HG02885 (cell line): ENCODE data around the gene SIGLEC11.
"Not testable (repeated sequence)": the region's sequence is repeated elsewhere in the genome, so short reads cannot be mapped to it uniquely, and the experiment has no call there.

ENCODE experiments used
- ATAC-seq: cut with Tn5 transposase; IDR thresholded peaks from one replicate; pipeline ENCODE4 v1.9.1; 2021; ENCODE audit warnings: mild to moderate bottlenecking; ENCODE audit not compliant: unreplicated experiment, poor library complexity

The SIGLEC11 gene, protein sequence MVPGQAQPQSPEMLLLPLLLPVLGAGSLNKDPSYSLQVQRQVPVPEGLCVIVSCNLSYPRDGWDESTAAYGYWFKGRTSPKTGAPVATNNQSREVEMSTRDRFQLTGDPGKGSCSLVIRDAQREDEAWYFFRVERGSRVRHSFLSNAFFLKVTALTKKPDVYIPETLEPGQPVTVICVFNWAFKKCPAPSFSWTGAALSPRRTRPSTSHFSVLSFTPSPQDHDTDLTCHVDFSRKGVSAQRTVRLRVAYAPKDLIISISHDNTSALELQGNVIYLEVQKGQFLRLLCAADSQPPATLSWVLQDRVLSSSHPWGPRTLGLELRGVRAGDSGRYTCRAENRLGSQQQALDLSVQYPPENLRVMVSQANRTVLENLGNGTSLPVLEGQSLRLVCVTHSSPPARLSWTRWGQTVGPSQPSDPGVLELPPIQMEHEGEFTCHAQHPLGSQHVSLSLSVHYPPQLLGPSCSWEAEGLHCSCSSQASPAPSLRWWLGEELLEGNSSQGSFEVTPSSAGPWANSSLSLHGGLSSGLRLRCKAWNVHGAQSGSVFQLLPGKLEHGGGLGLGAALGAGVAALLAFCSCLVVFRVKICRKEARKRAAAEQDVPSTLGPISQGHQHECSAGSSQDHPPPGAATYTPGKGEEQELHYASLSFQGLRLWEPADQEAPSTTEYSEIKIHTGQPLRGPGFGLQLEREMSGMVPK

DNA sequence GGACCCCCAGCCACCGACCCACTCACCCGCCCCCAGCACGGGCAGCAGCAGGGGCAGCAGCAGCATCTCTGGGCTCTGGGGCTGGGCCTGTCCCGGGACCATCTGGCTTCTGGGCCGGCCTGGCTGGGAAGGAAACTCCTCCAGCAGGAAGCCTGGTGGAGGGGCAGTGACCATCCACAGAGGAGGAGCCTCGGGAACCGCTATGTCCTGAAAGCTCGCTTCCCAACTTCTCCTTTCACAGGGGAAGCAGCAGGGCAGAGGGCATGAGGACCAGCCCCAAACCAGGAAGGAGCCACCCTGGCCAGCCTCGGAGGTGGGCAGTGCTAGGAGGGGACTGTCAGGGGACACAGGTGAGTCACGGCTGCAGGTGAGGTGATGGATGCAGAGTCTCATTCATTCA lies at the start of gene SIGLEC11:
SIGLEC11 (minus strand) TSS at position 193 of the 400 bp plus-strand sequence; CDS start at position 102, 91 bp downstream.
- ATAC-seq: not testable (repeated sequence)

DNA sequence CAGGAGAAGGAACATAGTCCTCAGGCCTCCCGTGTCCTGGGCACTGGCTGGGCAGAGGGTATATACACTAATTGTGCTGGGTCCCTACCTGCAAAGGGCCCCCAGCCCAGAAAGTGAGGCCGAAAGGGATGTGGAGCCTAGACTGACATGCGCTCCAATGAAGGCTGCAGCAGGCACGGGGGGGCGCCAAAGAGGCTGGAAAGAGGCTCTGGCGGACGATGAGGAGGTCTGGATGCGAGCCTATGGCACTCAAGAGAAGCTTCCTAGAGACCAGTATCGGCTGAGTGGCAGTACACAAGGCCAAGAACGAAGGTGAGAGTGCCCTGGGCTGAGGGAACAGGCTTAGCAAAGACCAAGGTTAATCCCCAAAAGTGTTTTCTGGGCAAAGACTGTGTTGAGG lies 47.6 kb upstream of the SIGLEC11 start:
- no peak for ATAC-seq

DNA sequence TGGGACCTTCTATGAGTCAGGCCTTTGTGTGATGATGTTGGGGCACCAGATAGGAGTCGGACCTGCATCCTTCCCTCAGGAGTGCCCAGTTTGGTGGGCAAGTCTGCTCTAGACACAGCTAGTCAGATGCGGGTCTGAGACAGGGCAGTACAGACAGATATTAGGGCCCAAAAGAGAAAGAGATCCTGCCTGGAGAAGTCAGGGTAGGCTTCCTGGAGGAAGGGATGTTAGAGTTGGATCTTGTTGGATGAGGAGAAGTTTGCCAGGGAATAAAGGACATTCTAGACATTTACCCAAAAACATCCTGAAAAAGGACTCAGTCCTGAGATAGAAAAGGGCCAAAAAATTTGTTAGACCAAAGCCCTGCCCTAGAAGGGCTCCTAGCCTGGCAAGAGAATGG lies 47.0 kb upstream of the SIGLEC11 start:
- no peak for ATAC-seq

- no peak for ATAC-seq
These were observed 46.2 kb upstream of the SIGLEC11 start for GRCh38 chr19:50007170-50007569.

- no peak for ATAC-seq
These were observed 44.5 kb upstream of the SIGLEC11 start for GRCh38 chr19:50005428-50005827.

GRCh38 chr19:50003810-50004419 lies 42.9 kb upstream of the SIGLEC11 start:
- ATAC-seq: no peak

- no peak for ATAC-seq
These were observed 42.3 kb upstream of the SIGLEC11 start for GRCh38 chr19:50003254-50003788.

- ATAC-seq: no peak
These were observed 41.5 kb upstream of the SIGLEC11 start for GRCh38 chr19:50002386-50002960.

GRCh38 chr19:50001775-50002174 lies 40.8 kb upstream of the SIGLEC11 start:
- ATAC-seq: no peak

DNA sequence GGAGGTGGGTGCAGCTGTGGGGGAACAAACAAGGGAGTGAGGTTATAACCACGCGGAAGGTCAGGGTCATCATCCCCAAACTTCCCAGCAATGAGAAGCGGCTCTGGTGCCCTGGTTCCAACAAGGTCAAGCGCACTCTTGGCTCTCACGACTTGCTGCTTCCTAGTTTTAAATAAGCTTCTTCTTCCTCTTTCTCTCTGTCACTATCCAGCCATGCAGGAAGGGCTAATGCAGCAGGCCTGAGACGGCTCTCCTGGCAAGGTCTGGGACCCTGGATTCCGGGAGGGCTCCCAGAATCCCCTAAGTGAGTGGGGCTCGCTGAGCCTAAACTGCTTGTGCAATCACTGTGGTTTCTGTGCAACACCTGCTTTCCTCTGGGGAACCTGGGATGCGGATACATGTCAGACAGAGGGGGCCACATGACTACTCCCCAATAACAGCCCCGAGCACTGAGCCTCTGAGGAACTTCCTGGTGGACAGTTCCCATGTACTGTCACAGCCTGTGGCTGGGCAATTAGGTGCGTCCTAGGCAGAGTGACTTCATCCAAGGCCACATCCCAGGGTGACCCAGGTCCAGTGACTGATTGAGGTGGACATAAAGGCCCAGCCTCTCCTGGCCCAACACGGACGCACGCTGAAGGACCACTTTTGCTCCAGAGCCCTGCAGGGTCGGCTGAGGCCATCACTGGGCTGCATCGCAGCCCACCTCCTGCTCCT lies 40.0 kb upstream of the SIGLEC11 start:
- ATAC-seq: no peak

DNA sequence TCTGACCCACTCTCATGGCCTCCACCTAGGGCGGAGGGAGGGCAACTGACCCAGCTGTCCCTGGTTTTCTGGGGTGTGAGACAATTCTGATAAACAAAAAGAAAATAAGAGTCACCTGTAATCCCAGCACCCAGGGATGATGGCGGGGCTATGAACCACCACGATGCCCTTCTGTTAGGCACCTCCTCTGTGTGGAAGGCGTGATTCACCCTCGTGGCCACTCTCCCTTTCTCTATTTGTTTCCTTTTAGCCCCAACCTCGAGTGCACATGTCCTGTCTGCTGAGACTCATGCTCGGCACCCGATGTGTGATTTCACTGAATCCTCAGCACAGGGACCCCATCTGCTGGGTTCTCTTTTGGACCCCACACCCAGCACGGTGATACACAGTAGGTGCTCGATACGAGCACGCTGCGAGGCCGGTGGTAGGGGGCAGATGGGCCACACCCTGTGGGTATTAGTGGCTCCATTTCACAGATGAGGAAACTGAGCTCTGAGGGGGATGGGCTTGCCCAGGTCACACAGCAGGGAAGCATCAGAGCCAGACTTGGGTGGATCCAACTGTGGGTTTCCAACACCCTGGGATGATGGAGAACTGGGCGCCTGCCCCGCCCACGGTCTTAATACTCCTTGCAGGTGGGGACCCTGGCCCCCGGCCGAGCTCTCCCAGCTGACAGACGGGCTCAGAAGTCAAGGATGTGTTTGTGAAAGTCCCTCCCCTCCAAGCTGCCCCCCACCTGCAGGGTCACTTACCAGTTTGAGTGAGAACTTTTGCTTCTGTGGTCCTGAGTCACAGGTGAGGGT lies 39.3 kb upstream of the SIGLEC11 start:
- no peak for ATAC-seq

- ATAC-seq: no peak
These were observed 38.5 kb upstream of the SIGLEC11 start for GRCh38 chr19:49999371-50000010.

DNA sequence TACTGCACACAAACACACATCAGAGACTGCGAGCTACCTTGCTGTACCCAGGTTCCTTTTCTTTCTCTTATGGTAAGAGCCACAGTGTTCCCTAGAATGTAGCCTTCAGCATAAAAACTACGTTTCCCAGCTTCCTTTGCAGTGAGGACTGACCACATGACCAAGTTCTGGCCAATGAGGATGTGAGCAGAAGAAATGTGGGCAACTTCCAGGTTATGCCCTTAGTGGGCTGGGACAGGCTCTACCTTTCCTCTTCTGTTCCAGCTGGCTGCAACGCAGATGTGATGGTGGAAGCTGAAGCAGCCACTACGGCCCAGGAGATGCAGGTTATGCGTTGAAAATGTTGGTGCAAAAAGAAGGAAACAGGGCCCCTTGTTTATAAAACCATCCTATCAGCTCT lies 36.7 kb upstream of the SIGLEC11 start:
- no peak for ATAC-seq

DNA sequence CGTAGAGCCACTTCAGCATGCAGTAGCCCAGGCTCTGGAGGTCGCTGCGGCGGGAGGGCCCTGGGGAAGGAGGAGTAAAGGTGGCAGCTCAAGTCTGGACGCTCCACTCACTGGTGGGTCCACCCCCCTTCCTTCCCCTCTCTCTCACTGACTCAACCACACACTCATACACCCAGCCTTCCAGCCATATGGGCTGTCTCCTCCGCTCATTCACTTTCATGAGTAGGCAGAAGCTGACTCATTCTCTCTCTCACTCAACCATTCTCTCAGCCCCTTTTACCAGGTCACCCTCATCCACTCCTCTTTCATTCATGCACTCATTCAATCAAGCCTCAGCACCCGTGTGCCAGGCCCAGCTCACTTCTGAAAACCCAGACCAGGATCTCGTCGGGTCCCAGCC lies 27.5 kb upstream of the SIGLEC11 start:
- no peak for ATAC-seq

DNA sequence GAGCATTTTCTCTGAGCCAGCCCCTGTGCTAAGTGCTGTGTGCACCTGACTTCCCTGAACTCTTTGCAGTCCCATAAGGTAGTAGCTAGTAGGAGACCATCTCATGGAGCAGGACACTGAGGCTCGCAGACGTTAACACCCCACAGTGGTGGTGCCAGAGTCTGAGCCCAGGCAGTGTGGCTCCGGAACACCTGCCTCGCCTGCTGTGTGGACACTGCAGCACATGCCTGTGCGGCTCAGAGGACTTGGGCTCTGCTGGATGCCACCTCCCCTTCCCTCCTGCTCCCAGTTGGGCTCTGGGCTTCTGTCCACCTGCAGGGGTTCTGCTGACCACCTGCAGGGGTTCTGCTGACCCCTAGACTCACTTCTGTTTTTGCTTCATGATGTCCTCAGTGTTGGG lies 27.0 kb upstream of the SIGLEC11 start:
- ATAC-seq: no peak

DNA sequence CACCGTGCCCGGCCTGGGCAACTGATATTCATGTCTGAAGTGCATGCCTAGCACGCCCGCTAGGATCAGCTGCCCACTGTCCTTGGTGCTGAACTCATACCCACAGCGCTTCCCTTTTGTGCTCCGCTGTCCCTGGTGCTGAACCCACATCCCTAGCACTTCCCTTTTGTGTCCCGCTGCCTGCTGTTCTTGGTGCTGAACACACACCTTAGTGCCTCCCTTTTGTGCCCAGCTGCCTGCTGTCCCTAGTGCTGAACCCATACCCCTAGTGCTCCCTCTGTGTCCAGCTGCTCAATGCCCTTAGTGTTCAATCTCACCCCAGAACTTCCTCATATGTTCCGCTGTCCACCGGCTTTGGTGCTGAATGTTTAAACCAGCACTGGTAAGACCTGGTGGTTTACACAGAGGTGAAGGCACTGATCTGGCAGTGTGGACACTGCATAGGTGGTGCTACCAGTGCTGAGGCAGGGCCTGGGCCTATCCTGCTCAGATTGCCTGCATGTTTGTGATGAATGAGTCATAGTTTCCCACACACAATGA lies 26.3 kb upstream of the SIGLEC11 start:
- ATAC-seq: no peak

DNA sequence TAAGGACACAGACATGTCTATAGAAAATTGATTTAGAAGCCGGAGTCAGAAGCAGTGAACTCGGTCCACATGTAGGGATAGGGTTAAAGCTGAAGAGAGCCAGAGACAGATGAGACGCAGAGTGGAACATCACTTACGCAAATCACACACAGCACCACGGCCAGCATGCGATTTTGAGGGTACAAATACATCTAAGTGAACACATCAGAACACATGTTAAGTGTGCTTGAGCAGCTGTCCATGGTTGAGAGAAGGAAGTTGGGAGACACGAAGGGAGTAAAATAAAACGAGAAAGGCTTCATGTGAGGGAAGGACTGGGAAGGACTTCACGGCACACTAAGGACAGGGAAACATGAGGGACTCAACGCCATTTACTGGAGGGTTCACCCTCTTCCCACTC lies 25.4 kb upstream of the SIGLEC11 start:
- no peak for ATAC-seq

DNA sequence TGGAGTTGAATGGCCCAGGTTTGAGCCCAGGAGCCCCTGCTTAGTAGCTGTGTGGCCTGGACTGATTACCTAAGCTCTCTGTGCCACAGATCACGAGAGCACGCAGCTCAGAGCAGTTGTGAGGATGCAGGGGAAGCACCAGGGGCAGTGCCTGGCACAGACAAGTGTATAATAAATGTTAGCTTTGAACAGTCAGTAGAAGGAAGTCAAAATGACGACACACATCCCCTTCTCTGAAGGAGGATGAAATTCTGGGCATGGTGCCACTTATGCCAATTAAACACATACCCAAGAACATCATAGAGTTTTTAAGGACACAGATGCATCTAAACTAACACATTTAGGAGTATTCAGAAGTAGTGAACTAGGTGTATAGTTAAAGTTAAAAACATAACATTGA lies 24.9 kb upstream of the SIGLEC11 start:
- ATAC-seq: no peak

GRCh38 chr19:49984491-49984890 lies 23.5 kb upstream of the SIGLEC11 start:
- no peak for ATAC-seq
